GM12874 (cell line): ENCODE data around the gene GRM7.

Experiments
- TF ChIP-seq, protein P1 (sequence below): IDR thresholded peaks from 2 replicates; pipeline ENCODE4 v1.5.1; 2011; ENCODE audit warnings: low read depth, mild to moderate bottlenecking, control low read depth, low read length, moderate library complexity; ENCODE audit not compliant: insufficient read depth

Gene GRM7

DNA sequence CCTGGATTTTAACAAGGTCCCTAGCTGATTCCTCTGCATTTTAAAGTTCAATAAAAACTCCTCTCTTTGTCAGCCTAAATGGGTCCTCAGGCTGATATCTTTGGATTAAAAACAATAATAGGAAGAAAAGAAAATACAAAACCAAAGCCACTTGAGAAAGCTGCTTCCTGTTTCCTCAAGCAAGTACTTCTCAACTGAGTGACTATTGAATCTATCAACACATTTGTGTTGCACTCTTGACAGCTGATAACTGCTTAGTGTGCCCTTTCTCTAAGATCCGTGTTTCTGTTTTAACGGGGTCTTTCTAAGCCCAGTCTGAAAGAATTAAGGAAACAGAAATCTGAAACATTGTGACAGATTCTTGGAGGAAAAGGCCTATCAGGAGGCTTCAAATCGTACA, 410.7 kb downstream of the GRM7 start:
- TF ChIP-seq, protein P1, sequence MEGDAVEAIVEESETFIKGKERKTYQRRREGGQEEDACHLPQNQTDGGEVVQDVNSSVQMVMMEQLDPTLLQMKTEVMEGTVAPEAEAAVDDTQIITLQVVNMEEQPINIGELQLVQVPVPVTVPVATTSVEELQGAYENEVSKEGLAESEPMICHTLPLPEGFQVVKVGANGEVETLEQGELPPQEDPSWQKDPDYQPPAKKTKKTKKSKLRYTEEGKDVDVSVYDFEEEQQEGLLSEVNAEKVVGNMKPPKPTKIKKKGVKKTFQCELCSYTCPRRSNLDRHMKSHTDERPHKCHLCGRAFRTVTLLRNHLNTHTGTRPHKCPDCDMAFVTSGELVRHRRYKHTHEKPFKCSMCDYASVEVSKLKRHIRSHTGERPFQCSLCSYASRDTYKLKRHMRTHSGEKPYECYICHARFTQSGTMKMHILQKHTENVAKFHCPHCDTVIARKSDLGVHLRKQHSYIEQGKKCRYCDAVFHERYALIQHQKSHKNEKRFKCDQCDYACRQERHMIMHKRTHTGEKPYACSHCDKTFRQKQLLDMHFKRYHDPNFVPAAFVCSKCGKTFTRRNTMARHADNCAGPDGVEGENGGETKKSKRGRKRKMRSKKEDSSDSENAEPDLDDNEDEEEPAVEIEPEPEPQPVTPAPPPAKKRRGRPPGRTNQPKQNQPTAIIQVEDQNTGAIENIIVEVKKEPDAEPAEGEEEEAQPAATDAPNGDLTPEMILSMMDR = no peak

DNA sequence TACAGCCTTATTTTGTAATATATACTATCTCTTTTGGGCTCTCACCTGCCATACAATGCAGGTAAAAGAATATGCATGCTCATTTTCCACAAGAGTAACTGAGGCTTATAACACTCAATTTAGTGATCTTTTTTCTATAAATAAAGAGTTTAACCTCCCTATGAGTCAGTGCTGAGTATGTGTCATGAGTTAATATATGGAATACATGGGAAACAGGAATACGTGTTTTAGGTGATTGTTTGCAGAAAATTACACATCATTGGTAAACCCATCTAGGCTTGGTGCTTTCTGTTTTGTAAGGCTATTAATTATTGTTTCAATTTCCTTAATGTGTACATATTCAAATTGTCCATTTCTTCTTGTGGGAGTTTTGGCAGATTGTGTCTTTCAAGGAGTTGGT, 411.3 kb downstream of the GRM7 start:
- TF ChIP-seq, protein P1 = no peak

- TF ChIP-seq, protein P1 = no peak
Observed at GRCh38 chr3:7275396-7275795, 414.5 kb downstream of the GRM7 start.

DNA sequence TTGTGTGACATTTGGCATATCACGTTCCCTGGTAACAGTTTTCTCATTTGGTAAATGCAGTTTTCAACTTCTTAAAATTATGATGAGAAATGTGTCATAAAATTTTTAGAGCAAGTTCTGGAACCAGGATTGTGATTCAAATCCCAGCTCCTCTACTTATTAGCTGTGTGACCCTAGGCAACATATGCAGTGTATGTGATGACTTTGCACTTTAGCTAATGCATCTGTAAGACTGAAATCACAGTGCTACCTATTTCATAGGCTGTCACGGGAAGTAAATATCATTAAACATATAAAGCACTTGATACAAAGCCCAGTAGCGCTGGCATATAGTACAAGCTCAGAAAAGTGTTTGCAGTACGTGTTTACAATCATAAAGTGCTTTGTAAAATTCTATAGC, 419.4 kb downstream of the GRM7 start:
- TF ChIP-seq, protein P1 = no peak

- TF ChIP-seq, protein P1 = no peak
Observed at GRCh38 chr3:7282988-7283387, 422.1 kb downstream of the GRM7 start.

DNA sequence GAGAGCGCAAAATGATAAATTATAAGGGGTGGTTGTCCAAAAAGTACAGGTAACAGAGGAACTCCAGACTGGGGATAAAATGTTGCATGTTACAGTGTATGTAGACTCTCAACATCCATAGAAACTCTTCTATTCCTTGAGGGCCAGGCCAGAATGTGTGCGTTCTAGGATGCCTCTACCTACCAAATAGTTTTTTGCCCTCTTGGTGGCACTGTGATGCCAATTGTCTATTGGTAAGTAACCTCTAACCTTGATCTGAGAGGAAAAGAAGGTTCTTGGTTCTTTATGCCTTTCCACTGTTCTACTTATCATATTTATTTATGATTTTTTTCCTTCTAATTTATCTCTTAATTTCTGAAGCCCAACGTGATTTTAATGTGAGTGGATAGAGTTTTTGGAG, 424.6 kb downstream of the GRM7 start:
- TF ChIP-seq, protein P1 = peak; percentile 16; the same call in 1 of the 2 replicates

DNA sequence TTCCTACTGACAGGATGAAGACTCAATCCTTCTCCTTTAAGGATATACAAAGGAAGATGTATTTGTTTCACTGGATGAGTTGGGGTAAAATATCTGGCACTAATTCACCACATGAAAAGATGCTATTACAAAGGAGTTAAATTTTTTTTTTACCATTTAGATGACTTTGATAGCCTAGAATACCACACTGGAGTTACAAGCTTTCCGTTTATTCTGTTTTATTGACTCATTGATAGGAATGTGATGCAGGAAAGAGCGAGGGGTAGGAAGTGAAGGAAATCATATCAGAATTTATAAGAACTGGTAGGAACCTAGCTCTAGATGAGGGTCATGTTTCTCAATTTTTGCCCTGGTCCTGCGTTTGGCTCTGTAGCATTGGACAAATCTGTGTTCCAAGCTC, 427.2 kb downstream of the GRM7 start:
- TF ChIP-seq, protein P1 = no peak

DNA sequence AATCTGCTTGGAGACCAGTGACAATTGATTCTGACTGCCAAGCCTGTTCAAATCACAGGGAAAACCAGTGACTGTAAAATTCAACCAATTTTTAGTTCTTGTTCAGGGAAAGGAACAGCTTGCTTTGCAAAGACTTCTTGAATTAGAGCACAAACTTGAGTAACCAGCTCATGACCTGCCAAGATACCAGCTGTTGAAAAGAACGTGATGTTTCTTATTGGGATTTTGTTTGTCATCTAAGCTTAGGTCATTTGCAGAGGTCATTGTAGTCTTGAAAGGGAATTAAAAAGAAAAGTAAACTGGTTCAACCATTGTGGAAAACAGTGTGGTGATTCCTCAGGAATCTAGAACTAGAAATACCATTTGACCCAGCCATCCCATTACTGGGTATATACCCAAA, 428.2 kb downstream of the GRM7 start:
- TF ChIP-seq, protein P1 = no peak
